Astrocyte (in vitro differentiated cells and primary cell): ENCODE measurements around the gene LFNG. TPM values are rescaled to one million over a fixed set of nuclear protein-coding genes. Genes with fewer than 3 reads are reported as not detected.

Source experiments
- DNase-seq: peaks from one replicate; pipeline ENCODE4 v3.0.0-alpha.2; 2010; ENCODE audit warnings: low read depth
- FAIRE-seq: peaks from 2 replicates; lab custom pipeline; 2011; peaks lifted over from hg19 to GRCh38; lab: Jason Lieb, UNC
- H2AFZ ChIP-seq: 2 replicates; pipeline ENCODE4 v1.6.0; 2012; ENCODE audit warnings: low read depth, low read length, inconsistent platforms
- H3K27ac ChIP-seq: 2 replicates; pipeline ENCODE4 v1.5.1; 2011; ENCODE audit warnings: low read depth, low read length, inconsistent platforms
- H3K27me3 ChIP-seq: 2 replicates; pipeline ENCODE4 v1.6.0; 2011; ENCODE audit warnings: low read length, inconsistent platforms; ENCODE audit not compliant: insufficient read depth
- H3K36me3 ChIP-seq: 2 replicates; pipeline ENCODE4 v1.5.1; 2011; ENCODE audit warnings: low read length, inconsistent platforms; ENCODE audit not compliant: insufficient read depth
- H3K4me1 ChIP-seq: 2 replicates; pipeline ENCODE4 v1.5.1; 2011; ENCODE audit warnings: low read length, inconsistent platforms; ENCODE audit not compliant: insufficient read depth
- H3K4me2 ChIP-seq: 2 replicates; pipeline ENCODE4 v1.6.0; 2012; ENCODE audit warnings: low read length, inconsistent platforms
- H3K4me3 ChIP-seq: 2 replicates; pipeline ENCODE4 v1.5.1; 2011; ENCODE audit warnings: low read depth, mild to moderate bottlenecking, low read length, inconsistent platforms; ENCODE audit not compliant: insufficient read depth
- H3K79me2 ChIP-seq: 2 replicates; pipeline ENCODE4 v1.6.0; 2012; ENCODE audit warnings: mild to moderate bottlenecking, low read length, inconsistent platforms; ENCODE audit not compliant: insufficient read depth
- H3K9ac ChIP-seq: 2 replicates; pipeline ENCODE4 v1.6.0; 2012; ENCODE audit warnings: mild to moderate bottlenecking, low read length, inconsistent platforms
- H3K9me3 ChIP-seq: 2 replicates; pipeline ENCODE4 v1.5.1; 2012; ENCODE audit warnings: low read depth, mild to moderate bottlenecking, low read length, inconsistent platforms; ENCODE audit not compliant: insufficient read depth
- H4K20me1 ChIP-seq: 2 replicates; pipeline ENCODE4 v1.6.0; 2012; ENCODE audit warnings: low read length, inconsistent platforms; ENCODE audit not compliant: insufficient read depth
- H3K27ac Mint-ChIP-seq: one replicate; pipeline ENCODE4 v1.8.0; 2021; ENCODE audit warnings: mild to moderate bottlenecking, mixed read lengths; ENCODE audit not compliant: unreplicated experiment
- H3K27me3 Mint-ChIP-seq: one replicate; pipeline ENCODE4 v1.8.0; 2021; ENCODE audit warnings: low read depth, mixed read lengths; ENCODE audit not compliant: unreplicated experiment
- H3K36me3 Mint-ChIP-seq: one replicate; pipeline ENCODE4 v1.8.0; 2021; ENCODE audit warnings: low read depth, mixed read lengths; ENCODE audit not compliant: unreplicated experiment
- H3K4me1 Mint-ChIP-seq: one replicate; pipeline ENCODE4 v1.8.0; 2021; ENCODE audit warnings: low read depth, mixed read lengths; ENCODE audit not compliant: unreplicated experiment
- H3K4me3 Mint-ChIP-seq: one replicate; pipeline ENCODE4 v1.8.0; 2021; ENCODE audit warnings: mild to moderate bottlenecking, moderate library complexity, mixed read lengths; ENCODE audit not compliant: unreplicated experiment
- H3K9me3 Mint-ChIP-seq: one replicate; pipeline ENCODE4 v1.8.0; 2021; ENCODE audit warnings: mild to moderate bottlenecking, mixed read lengths; ENCODE audit not compliant: unreplicated experiment
- EZH2 ChIP-seq: IDR thresholded peaks from 2 replicates; pipeline ENCODE4 v1.6.1; 2012; ENCODE audit warnings: mild to moderate bottlenecking, low read length, inconsistent platforms; ENCODE audit not compliant: insufficient read depth
- total RNA-seq: library from RNA; stranded (reverse); gene quantifications from 2 replicates; pipeline ENCODE4 v1.2.1, GENCODE V29; 2021
- TF ChIP-seq, protein P1 (sequence below): IDR thresholded peaks from 2 replicates; pipeline ENCODE4 v1.5.1; 2011; ENCODE audit warnings: low read depth, mild to moderate bottlenecking, inconsistent platforms, low read length, moderate library complexity; ENCODE audit not compliant: insufficient read depth

The LFNG gene
- total RNA-seq, 1 donor from 2014 or later = 58.6 TPM

DNA sequence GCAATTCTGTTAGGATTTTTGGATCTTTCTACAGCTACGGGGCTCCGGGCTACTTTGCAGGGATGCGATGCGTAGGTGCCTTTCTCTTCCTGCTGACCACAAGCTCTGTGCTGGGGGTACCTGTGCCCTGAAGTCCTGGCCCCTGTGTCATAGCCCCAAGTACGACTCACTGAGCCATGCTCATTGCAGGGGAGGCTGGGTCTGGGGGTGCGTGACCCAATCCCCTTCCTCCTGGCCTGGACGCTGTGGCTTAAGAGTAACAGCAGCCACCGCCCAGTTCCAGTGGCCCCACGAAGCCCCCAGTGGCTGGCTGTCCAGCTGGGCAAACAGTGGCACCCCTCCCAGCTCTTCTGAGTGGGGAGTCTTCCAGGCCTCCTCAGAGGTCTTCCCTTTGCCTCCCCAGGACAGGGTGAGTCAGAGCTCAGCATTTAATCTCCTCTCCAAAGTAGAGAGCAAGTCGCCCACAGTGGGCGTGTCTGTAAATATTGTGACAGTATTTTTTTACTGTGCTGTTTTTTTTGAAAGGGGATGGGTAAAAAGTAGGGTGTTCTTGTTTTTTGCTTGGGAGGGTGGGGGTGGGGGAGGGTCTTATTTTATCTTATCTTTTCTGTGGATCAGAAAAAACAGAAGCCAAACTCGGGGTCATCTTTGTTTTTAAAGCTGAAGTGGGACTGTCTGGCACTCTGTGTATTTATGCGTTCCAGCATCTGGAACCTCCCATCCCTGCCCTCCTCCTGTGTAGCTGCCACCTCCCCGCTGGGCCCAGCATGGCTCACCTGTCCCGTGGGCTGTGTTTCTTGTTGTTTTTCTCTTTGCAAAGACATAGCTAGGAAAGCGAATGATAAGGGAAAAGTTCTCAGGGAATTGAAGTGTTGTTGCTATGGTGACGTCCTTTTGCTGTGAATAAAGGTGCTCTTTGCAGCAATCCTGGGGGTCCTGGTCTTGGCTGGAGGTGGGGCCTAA lies 8.2 kb downstream of the LFNG start:
- Histone ChIP-seq H3K36me3 (peaks cover 4% of the 10 kb centered on the region), H3K9me3 (no peaks in the 10 kb centered on the region), H3K4me3 (no peak overlapping the region), H3K79me2 (peaks cover 17% of the 10 kb centered on the region), H2AFZ (no peak overlapping the region), H3K27ac (peak overlapping the region; percentile 26), H3K4me2 (peak overlapping the region; percentile 18), H3K9ac (no peak overlapping the region), H3K27me3 (no peaks in the 10 kb centered on the region), H3K4me1 (peaks cover 64% of the 10 kb centered on the region), H4K20me1 (peaks cover 39% of the 10 kb centered on the region)
- no peaks in the 10 kb centered on the region for H3K9me3 Mint-ChIP-seq
- DNase-seq = peak; percentile 70
- peak overlapping the region; percentile 62 for H3K4me3 Mint-ChIP-seq
- peaks cover 2% of the 10 kb centered on the region for H3K36me3 Mint-ChIP-seq
- H3K27ac Mint-ChIP-seq = peak overlapping the region; percentile 34
- H3K4me1 Mint-ChIP-seq = peaks cover 20% of the 10 kb centered on the region
- H3K27me3 Mint-ChIP-seq = no peaks in the 10 kb centered on the region
- TF ChIP-seq EZH2 = no peak
- TF ChIP-seq, protein P1, sequence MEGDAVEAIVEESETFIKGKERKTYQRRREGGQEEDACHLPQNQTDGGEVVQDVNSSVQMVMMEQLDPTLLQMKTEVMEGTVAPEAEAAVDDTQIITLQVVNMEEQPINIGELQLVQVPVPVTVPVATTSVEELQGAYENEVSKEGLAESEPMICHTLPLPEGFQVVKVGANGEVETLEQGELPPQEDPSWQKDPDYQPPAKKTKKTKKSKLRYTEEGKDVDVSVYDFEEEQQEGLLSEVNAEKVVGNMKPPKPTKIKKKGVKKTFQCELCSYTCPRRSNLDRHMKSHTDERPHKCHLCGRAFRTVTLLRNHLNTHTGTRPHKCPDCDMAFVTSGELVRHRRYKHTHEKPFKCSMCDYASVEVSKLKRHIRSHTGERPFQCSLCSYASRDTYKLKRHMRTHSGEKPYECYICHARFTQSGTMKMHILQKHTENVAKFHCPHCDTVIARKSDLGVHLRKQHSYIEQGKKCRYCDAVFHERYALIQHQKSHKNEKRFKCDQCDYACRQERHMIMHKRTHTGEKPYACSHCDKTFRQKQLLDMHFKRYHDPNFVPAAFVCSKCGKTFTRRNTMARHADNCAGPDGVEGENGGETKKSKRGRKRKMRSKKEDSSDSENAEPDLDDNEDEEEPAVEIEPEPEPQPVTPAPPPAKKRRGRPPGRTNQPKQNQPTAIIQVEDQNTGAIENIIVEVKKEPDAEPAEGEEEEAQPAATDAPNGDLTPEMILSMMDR = no peak
- FAIRE-seq = no peak

DNA sequence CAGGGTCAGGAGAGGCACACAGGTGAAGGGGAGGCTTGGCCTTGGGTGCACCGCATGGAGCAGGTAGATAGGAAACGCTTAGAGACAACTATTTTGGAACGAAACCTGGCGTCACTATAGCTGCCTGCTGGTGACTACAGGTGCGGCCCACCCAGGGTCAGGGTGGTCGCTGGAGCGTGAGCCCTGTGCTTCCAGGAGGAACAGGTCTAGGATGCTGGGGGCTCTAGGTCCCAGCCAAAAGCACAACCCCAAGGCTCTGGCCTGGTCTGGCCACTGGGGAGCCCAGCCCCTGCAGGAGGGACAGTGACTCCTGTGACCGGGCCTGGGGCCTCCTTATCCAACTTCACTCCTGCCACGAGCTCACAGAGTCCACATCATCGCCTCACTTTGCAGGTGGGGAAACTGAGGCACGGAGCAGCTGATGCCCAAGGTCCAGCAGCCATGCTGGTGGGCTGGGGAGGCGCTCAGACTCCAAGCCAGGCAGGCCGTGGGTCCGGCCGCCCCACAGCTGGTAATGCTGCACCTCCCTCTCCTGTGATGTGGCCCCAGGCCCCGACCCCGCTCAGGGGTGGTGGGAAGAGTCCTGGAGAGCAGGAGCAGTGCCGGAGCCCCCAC lies 9.0 kb downstream of the LFNG start:
- no peaks in the 10 kb centered on the region for H3K36me3 Mint-ChIP-seq
- Histone ChIP-seq H3K4me2 (peak overlapping the region; percentile 18), H3K79me2 (peaks cover 11% of the 10 kb centered on the region), H3K27ac (no peak overlapping the region), H3K9ac (no peak overlapping the region), H3K27me3 (no peaks in the 10 kb centered on the region), H2AFZ (no peak overlapping the region), H3K9me3 (no peaks in the 10 kb centered on the region), H3K36me3 (peaks cover 4% of the 10 kb centered on the region), H3K4me1 (peaks cover 56% of the 10 kb centered on the region), H4K20me1 (peaks cover 39% of the 10 kb centered on the region), H3K4me3 (no peak overlapping the region)
- no peak for FAIRE-seq
- H3K4me1 Mint-ChIP-seq = peaks cover 15% of the 10 kb centered on the region
- peak overlapping the region; percentile 62 for H3K4me3 Mint-ChIP-seq
- H3K9me3 Mint-ChIP-seq = no peaks in the 10 kb centered on the region
- no peaks in the 10 kb centered on the region for H3K27me3 Mint-ChIP-seq
- no peak for DNase-seq
- no peak overlapping the region for H3K27ac Mint-ChIP-seq
- TF ChIP-seq EZH2 = no peak
- TF ChIP-seq, protein P1 = no peak
